GM15510 (cell line): ENCODE results near the gene KRTAP10-9.
"Not testable (repeated sequence)": the region's sequence is repeated elsewhere in the genome, so short reads cannot be mapped to it uniquely, and the experiment has no call there.

ENCODE experiments used
- POLR2A ChIP-seq: IDR thresholded peaks from 3 replicates; pipeline ENCODE4 v1.6.1; 2011; ENCODE audit warnings: borderline replicate concordance; ENCODE audit not compliant: insufficient read length; ENCODE audit errors: extremely low read depth

Gene KRTAP10-9

GRCh38 chr21:44626673-44627143, at the start of gene KRTAP10-9:
KRTAP10-9 (plus strand) TSS chr21:44627093; CDS start chr21:44627172, 79 bp downstream.
- TF ChIP-seq POLR2A = no peak

GRCh38 chr21:44578371-44579055, 48.4 kb upstream of the KRTAP10-9 start:
- no peak for TF ChIP-seq POLR2A

GRCh38 chr21:44579056-44579832, 47.6 kb upstream of the KRTAP10-9 start:
- no peak for TF ChIP-seq POLR2A

- no peak for TF ChIP-seq POLR2A
These were observed 47.1 kb upstream of the KRTAP10-9 start for GRCh38 chr21:44579833-44580144.

GRCh38 chr21:44580231-44580821, 46.6 kb upstream of the KRTAP10-9 start, which contains the start of gene KRTAP10-5:
KRTAP10-5 (minus strand) TSS chr21:44580604; CDS start chr21:44580578, 26 bp downstream.
- TF ChIP-seq POLR2A = not testable (repeated sequence)

- TF ChIP-seq POLR2A = no peak
These were observed 45.7 kb upstream of the KRTAP10-9 start for GRCh38 chr21:44581158-44581557.

GRCh38 chr21:44582055-44582454, 44.8 kb upstream of the KRTAP10-9 start:
- no peak for TF ChIP-seq POLR2A

- TF ChIP-seq POLR2A = no peak
These were observed 43.6 kb upstream of the KRTAP10-9 start for GRCh38 chr21:44583089-44583799.

- TF ChIP-seq POLR2A = no peak
These were observed 43.1 kb upstream of the KRTAP10-9 start for GRCh38 chr21:44583800-44584147.

GRCh38 chr21:44585892-44586291, 41.0 kb upstream of the KRTAP10-9 start:
- TF ChIP-seq POLR2A = no peak

GRCh38 chr21:44589094-44589493, 37.8 kb upstream of the KRTAP10-9 start:
- TF ChIP-seq POLR2A = no peak

- TF ChIP-seq POLR2A = no peak
These were observed 37.1 kb upstream of the KRTAP10-9 start for GRCh38 chr21:44589586-44590305.

- TF ChIP-seq POLR2A = no peak
These were observed 36.6 kb upstream of the KRTAP10-9 start for GRCh38 chr21:44590311-44590721.
